Activated T-cell treated with anti-CD3 and anti-CD28 coated beads, Interleukin-2, amount 50 U/mL, for 4 hours (primary cell): ENCODE results near the gene SEMA4D. TPM values are rescaled to one million over a fixed set of nuclear protein-coding genes. Genes with fewer than 3 reads are reported as not detected.

Experiments
- ATAC-seq, 2 donors: fragments of 200-7000 bp; cut with Tn5 transposase; one replicate each; pipeline ENCODE4 v1.10.0; 2021
- DNase-seq: peaks from one replicate; pipeline ENCODE4 v3.0.0-alpha.2; 2020
- H3K27me3 Mint-ChIP-seq: one replicate; pipeline ENCODE4 v1.8.0; 2021; ENCODE audit warnings: low read depth, mixed read lengths
- H3K36me3 Mint-ChIP-seq: one replicate; pipeline ENCODE4 v1.8.0; 2022; ENCODE audit warnings: mixed read lengths; ENCODE audit not compliant: insufficient read depth
- H3K4me1 Mint-ChIP-seq: one replicate; pipeline ENCODE4 v1.8.0; 2021; ENCODE audit warnings: low read depth, mixed read lengths
- H3K4me3 Mint-ChIP-seq: one replicate; pipeline ENCODE4 v1.8.0; 2021; ENCODE audit warnings: mild to moderate bottlenecking, moderate library complexity, mixed read lengths
- H3K9me3 Mint-ChIP-seq: one replicate; pipeline ENCODE4 v1.8.0; 2021; ENCODE audit warnings: mixed read lengths
- total RNA-seq, 3 donors: library from RNA; stranded (reverse); gene quantifications; one replicate each; pipeline ENCODE4 v1.2.1, GENCODE V29; 2021

Gene SEMA4D, protein sequence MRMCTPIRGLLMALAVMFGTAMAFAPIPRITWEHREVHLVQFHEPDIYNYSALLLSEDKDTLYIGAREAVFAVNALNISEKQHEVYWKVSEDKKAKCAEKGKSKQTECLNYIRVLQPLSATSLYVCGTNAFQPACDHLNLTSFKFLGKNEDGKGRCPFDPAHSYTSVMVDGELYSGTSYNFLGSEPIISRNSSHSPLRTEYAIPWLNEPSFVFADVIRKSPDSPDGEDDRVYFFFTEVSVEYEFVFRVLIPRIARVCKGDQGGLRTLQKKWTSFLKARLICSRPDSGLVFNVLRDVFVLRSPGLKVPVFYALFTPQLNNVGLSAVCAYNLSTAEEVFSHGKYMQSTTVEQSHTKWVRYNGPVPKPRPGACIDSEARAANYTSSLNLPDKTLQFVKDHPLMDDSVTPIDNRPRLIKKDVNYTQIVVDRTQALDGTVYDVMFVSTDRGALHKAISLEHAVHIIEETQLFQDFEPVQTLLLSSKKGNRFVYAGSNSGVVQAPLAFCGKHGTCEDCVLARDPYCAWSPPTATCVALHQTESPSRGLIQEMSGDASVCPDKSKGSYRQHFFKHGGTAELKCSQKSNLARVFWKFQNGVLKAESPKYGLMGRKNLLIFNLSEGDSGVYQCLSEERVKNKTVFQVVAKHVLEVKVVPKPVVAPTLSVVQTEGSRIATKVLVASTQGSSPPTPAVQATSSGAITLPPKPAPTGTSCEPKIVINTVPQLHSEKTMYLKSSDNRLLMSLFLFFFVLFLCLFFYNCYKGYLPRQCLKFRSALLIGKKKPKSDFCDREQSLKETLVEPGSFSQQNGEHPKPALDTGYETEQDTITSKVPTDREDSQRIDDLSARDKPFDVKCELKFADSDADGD
- total RNA-seq = 100 to 1,000 TPM; 248 to 348 (median 344) TPM

DNA sequence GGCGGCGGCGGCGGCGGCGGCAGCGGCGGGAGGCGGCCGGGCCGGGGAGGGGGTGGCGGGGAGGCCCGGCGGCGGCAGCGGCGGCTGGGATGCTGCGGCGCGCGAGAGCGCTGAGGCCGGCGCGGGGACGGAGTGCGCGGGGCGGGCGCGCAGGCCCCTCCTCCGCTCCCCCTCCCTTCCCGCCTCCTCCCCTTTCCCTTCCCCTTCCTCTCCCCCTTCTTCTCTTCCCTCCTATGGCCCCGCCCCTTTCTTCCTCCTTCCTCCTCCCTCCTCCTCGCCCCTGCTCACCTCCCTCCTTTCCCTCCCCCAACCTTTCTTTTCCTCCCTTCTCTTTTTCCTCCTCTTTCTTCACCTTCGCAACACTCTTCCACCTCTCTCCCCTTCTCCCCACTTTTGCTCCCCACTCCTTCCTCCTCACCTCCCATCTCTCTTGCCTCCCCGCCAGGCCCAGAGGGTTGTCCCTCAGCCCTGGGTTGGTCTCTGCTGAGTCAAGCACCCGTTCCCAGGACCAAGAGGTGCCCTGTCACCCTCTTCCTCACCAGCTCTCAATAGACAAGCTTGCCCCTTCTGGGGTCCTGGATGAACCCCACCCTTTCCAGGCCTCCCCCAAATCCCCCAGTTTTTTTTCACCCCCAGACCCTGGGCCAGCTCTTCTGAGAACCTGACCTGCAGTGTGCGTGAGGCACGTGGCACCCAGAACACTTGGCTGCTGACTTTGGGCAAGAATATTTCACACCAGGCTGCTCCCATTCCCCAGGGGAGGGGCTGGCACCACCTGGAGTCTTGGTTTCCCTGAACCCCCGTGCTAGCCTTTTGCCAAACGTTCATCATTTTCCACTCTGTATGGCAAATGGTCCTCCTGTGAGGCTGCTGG is at the start of gene SEMA4D:
Gene SEMA4D, minus strand, starts transcription at position 136 of the 874 bp plus-strand sequence. CDS start 92,657 bp downstream, outside the sequence.
- Mint-ChIP-seq H3K9me3 (no peaks in the 10 kb centered on the region), H3K36me3 (no peaks in the 10 kb centered on the region), H3K4me1 (peaks cover 87% of the 10 kb centered on the region), H3K4me3 (peak within 1 kb of the TSS; percentile 96), H3K27me3 (no peaks in the 10 kb centered on the region)
- ATAC-seq (peak; percentile 36 to 47), DNase-seq (peak; percentile 56)

- no peaks in the 10 kb centered on the region for H3K27me3 Mint-ChIP-seq
- H3K36me3 Mint-ChIP-seq = peaks cover 3% of the 10 kb centered on the region
- DNase-seq = no peak
- peaks cover 27% of the 10 kb centered on the region for H3K4me1 Mint-ChIP-seq
- no peak overlapping the region for H3K4me3 Mint-ChIP-seq
- H3K9me3 Mint-ChIP-seq = peaks cover 13% of the 10 kb centered on the region
- no peak for ATAC-seq
These were observed 49.1 kb upstream of the SEMA4D start for GRCh38 chr9:89547000-89547399.

DNA sequence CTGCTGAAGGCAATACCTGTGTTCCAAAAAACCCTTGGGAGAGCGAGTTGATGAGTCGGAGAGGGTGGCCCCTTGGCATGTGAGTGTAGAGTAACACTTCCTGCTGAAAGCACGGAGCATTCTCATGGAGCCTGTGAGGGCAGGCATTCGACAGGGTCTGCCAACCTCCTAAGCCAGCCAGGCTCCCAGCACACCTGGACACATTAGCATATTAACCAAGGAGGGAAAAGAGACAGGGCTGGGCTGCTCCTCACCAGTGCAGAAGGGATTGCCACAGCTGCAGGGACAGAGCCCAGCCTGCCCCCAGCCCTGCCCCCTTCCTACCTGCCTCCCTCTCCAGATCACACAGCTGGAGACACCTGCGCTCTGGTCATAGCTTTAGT is 46.4 kb upstream of the SEMA4D start:
- Mint-ChIP-seq H3K4me1 (peaks cover 47% of the 10 kb centered on the region), H3K9me3 (peaks cover 13% of the 10 kb centered on the region), H3K27me3 (no peaks in the 10 kb centered on the region), H3K36me3 (peaks cover 3% of the 10 kb centered on the region), H3K4me3 (no peak overlapping the region)
- DNase-seq (no peak), ATAC-seq (no peak)

DNA sequence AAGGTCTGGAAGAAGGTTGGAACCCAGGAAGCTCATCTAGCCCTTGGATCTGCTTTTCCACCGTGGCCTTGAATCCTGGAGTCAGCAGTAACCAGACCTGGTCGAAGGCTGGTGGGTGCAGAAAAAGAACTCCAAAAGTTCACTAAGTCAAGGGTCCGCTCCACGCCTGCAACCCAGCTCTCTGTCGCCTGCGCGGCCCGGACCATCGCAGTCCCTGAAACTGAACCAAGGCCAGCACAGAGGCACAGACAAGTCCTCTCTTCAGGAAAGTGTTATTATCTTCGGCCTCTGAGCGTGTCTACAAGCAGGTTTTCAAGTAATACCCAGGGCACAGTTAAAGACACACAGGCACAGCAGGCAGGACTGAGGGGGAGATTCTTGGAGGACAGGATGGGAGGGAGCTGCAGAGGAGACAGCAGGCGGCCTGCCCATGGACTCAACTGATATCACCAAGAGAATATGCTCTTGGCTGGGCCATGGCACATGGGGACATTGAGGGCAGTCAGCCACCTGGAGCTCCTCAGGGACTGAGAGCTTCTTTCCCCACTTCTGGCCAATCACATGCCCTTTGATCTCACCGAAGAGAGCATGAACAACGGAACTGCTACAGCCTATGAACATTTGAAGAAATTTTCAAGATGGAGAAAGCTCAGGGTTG is 45.8 kb upstream of the SEMA4D start:
- peaks cover 13% of the 10 kb centered on the region for H3K9me3 Mint-ChIP-seq
- no peak for DNase-seq

GRCh38 chr9:89543111-89543510 is 45.2 kb upstream of the SEMA4D start:
- no peak for DNase-seq
- ATAC-seq = no peak
- no peak overlapping the region for H3K4me3 Mint-ChIP-seq
- peaks cover 13% of the 10 kb centered on the region for H3K9me3 Mint-ChIP-seq
- H3K36me3 Mint-ChIP-seq = peaks cover 3% of the 10 kb centered on the region
- H3K4me1 Mint-ChIP-seq = peaks cover 48% of the 10 kb centered on the region
- H3K27me3 Mint-ChIP-seq = no peaks in the 10 kb centered on the region

More for the DNA sequence above, 45.8 kb upstream of the SEMA4D start:
- no peak overlapping the region for H3K4me3 Mint-ChIP-seq
- H3K27me3 Mint-ChIP-seq = no peaks in the 10 kb centered on the region
- no peak for ATAC-seq
- peaks cover 3% of the 10 kb centered on the region for H3K36me3 Mint-ChIP-seq
- peaks cover 47% of the 10 kb centered on the region for H3K4me1 Mint-ChIP-seq

GRCh38 chr9:89542401-89543021 is 44.6 kb upstream of the SEMA4D start:
- Mint-ChIP-seq H3K27me3 (no peaks in the 10 kb centered on the region), H3K9me3 (peaks cover 13% of the 10 kb centered on the region), H3K4me1 (peaks cover 52% of the 10 kb centered on the region), H3K36me3 (peaks cover 3% of the 10 kb centered on the region), H3K4me3 (no peak overlapping the region)
- ATAC-seq (no peak), DNase-seq (no peak)

- H3K9me3 Mint-ChIP-seq = peaks cover 13% of the 10 kb centered on the region
- H3K27me3 Mint-ChIP-seq = no peaks in the 10 kb centered on the region
- peaks cover 3% of the 10 kb centered on the region for H3K36me3 Mint-ChIP-seq
- peaks cover 59% of the 10 kb centered on the region for H3K4me1 Mint-ChIP-seq
- DNase-seq (no peak), ATAC-seq (no peak)
- H3K4me3 Mint-ChIP-seq = no peak overlapping the region
These were observed 43.9 kb upstream of the SEMA4D start for GRCh38 chr9:89541798-89542197.

DNA sequence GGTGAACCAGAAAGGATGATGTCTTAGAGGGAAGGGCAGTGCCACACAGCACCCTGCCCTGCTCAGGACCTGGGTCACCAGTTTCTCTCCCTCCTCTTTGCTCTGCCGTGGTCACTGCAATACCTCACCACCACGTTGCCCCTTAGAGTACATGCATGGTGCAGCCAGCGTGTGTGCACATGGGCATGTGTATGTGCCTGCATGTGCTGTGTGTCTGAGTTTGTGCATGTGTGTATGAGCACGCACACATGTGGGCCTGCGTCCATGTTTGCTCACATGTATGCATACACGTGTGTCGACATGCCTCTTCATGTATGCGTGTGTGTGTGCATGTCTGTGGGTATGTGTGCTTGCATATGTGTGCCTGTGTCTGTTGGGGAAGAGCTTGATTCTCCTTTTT is 41.5 kb upstream of the SEMA4D start:
- no peaks in the 10 kb centered on the region for H3K36me3 Mint-ChIP-seq
- no peaks in the 10 kb centered on the region for H3K27me3 Mint-ChIP-seq
- no peak for ATAC-seq
- peaks cover 82% of the 10 kb centered on the region for H3K4me1 Mint-ChIP-seq
- no peak overlapping the region for H3K4me3 Mint-ChIP-seq
- DNase-seq = no peak
- no peaks in the 10 kb centered on the region for H3K9me3 Mint-ChIP-seq

DNA sequence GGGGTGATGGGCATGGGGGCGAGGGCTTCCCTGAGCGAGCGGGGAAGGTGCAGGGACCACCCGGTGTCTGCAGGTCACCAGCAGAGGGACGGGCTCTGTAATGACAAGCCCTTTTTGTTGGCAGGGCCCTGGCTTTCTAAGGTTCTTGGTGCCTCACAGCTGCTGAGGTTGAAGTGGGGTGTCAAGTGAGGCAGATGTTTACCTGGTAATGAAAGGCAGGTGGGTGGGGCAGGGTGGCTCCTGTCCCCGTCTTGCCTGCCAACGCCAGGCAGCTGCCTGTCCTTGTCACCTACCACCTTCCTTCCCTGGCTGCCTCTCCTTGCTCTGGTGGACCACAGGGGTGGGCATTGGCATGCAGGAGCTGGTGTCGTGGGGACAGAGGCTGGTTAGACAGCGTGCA is 41.0 kb upstream of the SEMA4D start:
- Mint-ChIP-seq H3K4me3 (no peak overlapping the region), H3K27me3 (no peaks in the 10 kb centered on the region), H3K9me3 (no peaks in the 10 kb centered on the region), H3K4me1 (peaks cover 87% of the 10 kb centered on the region), H3K36me3 (no peaks in the 10 kb centered on the region)
- no peak for ATAC-seq
- DNase-seq = no peak

- Mint-ChIP-seq H3K4me3 (peak overlapping the region; percentile 1), H3K4me1 (peaks cover 94% of the 10 kb centered on the region), H3K9me3 (no peaks in the 10 kb centered on the region), H3K36me3 (no peaks in the 10 kb centered on the region), H3K27me3 (no peaks in the 10 kb centered on the region)
- ATAC-seq (no peak), DNase-seq (no peak)
These were observed 39.3 kb upstream of the SEMA4D start for GRCh38 chr9:89537166-89537565.

GRCh38 chr9:89536600-89536999 is 38.7 kb upstream of the SEMA4D start:
- Mint-ChIP-seq H3K36me3 (no peaks in the 10 kb centered on the region), H3K9me3 (no peaks in the 10 kb centered on the region), H3K4me3 (peak overlapping the region; percentile 61), H3K4me1 (peaks cover 92% of the 10 kb centered on the region), H3K27me3 (no peaks in the 10 kb centered on the region)
- DNase-seq (no peak), ATAC-seq (peak; percentile 39 to 41)

GRCh38 chr9:89536145-89536574 is 38.2 kb upstream of the SEMA4D start:
- no peaks in the 10 kb centered on the region for H3K36me3 Mint-ChIP-seq
- no peaks in the 10 kb centered on the region for H3K9me3 Mint-ChIP-seq
- ATAC-seq (peak; percentile 66 to 74), DNase-seq (no peak)
- H3K27me3 Mint-ChIP-seq = no peaks in the 10 kb centered on the region
- peaks cover 92% of the 10 kb centered on the region for H3K4me1 Mint-ChIP-seq
- H3K4me3 Mint-ChIP-seq = peak overlapping the region; percentile 68

GRCh38 chr9:89535461-89535860 is 37.5 kb upstream of the SEMA4D start:
- Mint-ChIP-seq H3K9me3 (no peaks in the 10 kb centered on the region), H3K27me3 (no peaks in the 10 kb centered on the region), H3K4me3 (peak overlapping the region; percentile 68), H3K36me3 (no peaks in the 10 kb centered on the region), H3K4me1 (peaks cover 94% of the 10 kb centered on the region)
- no peak for ATAC-seq
- DNase-seq = no peak
